ENCODE measurements around the gene INSR. TPM values are rescaled to one million over a fixed set of nuclear protein-coding genes. Genes with fewer than 3 reads are reported as not detected.

INSR gene
- total RNA-seq, 1 experiment from 2014 or later = 22.6 TPM

GRCh38 chr19:7145494-7145893 is 148.7 kb downstream of the INSR start:
- CTCF ChIA-PET = interaction anchor here (0.6 kb wide), 1 partner anchor 44 kb away, joined by 3 read pairs; no protein-coding TSS in a partner anchor
- DNase-seq = no peak

GRCh38 chr19:7142771-7143170 is 151.4 kb downstream of the INSR start:
- H3K36me3 ChIP-seq (ENCODE audit: control insufficient read depth, insufficient read depth, low read length) = peaks cover 4% of the 10 kb centered on the region; the same call in 1 of the 2 replicates
- Mint-ChIP-seq H3K27ac (ENCODE audit: unreplicated experiment) (no peak overlapping the region), H3K4me1 (ENCODE audit: low read depth, unreplicated experiment) (no peaks in the 10 kb centered on the region), H3K27me3 (ENCODE audit: insufficient read depth, unreplicated experiment) (no peaks in the 10 kb centered on the region), H3K36me3 (ENCODE audit: insufficient read depth, unreplicated experiment) (peaks cover 13% of the 10 kb centered on the region), H3K4me3 (ENCODE audit: unreplicated experiment) (no peak overlapping the region), H3K9me3 (ENCODE audit: unreplicated experiment) (no peaks in the 10 kb centered on the region)
- CTCF ChIA-PET = no interaction called here
- TF ChIP-seq CTCF (IDR thresholded peaks at IDR 0.05; ENCODE audit: insufficient read depth in 1 of 2, low read depth in 1 of 2, low read length in 1 of 2, severe bottlenecking in 1 of 2, unreplicated experiment in 1 of 2) = no peak
- peaks cover 7% of the 10 kb centered on the region; the same call in 1 of the 2 replicates for H3K9me3 ChIP-seq
- H3K4me1 ChIP-seq = no peaks in the 10 kb centered on the region
- intact Hi-C loops (cut with micrococcal nuclease; ENCODE audit: unreplicated experiment) = no loop called here
- H3K27me3 ChIP-seq (replicated peaks; ENCODE audit: control insufficient read depth, insufficient read depth, low read length) = no peaks in the 10 kb centered on the region
- POLR2A ChIA-PET = no interaction called here
- no TSS peak for BruUV-seq (replicated peaks)
- DNase-seq = no peak
- no peak overlapping the region for H3K4me3 ChIP-seq (ENCODE audit: low read depth, low read length)

More at GRCh38 chr19:7145494-7145893, 148.7 kb downstream of the INSR start:
- BruUV-seq (replicated peaks) = no TSS peak
- Mint-ChIP-seq H3K27me3 (ENCODE audit: insufficient read depth, unreplicated experiment) (no peaks in the 10 kb centered on the region), H3K4me3 (ENCODE audit: unreplicated experiment) (no peak overlapping the region), H3K9me3 (ENCODE audit: unreplicated experiment) (no peaks in the 10 kb centered on the region), H3K27ac (ENCODE audit: unreplicated experiment) (no peak overlapping the region), H3K36me3 (ENCODE audit: insufficient read depth, unreplicated experiment) (peaks cover 16% of the 10 kb centered on the region), H3K4me1 (ENCODE audit: low read depth, unreplicated experiment) (no peaks in the 10 kb centered on the region)
- POLR2A ChIA-PET = no interaction called here
- Histone ChIP-seq H3K9me3 (peaks cover 7% of the 10 kb centered on the region; the same call in 1 of the 2 replicates), H3K36me3 (ENCODE audit: control insufficient read depth, insufficient read depth, low read length) (peaks cover 1% of the 10 kb centered on the region; the same call in 1 of the 2 replicates), H3K4me3 (ENCODE audit: low read depth, low read length) (no peak overlapping the region), H3K27me3 (replicated peaks; ENCODE audit: control insufficient read depth, insufficient read depth, low read length) (no peaks in the 10 kb centered on the region), H3K4me1 (no peaks in the 10 kb centered on the region)
- intact Hi-C loops (cut with micrococcal nuclease; ENCODE audit: unreplicated experiment) = no loop called here
- TF ChIP-seq CTCF (IDR thresholded peaks at IDR 0.05; ENCODE audit: insufficient read depth in 1 of 2, low read depth in 1 of 2, low read length in 1 of 2, severe bottlenecking in 1 of 2, unreplicated experiment in 1 of 2) = no peak

GRCh38 chr19:7140137-7140536 is 154.1 kb downstream of the INSR start:
- intact Hi-C loops (cut with micrococcal nuclease; ENCODE audit: unreplicated experiment) = no loop called here
- POLR2A ChIA-PET = no interaction called here
- H3K36me3 Mint-ChIP-seq (ENCODE audit: insufficient read depth, unreplicated experiment) = peaks cover 24% of the 10 kb centered on the region

More at GRCh38 chr19:7140137-7140536, 154.1 kb downstream of the INSR start:
- Mint-ChIP-seq H3K27ac (ENCODE audit: unreplicated experiment) (no peak overlapping the region), H3K4me1 (ENCODE audit: low read depth, unreplicated experiment) (no peaks in the 10 kb centered on the region), H3K4me3 (ENCODE audit: unreplicated experiment) (no peak overlapping the region), H3K9me3 (ENCODE audit: unreplicated experiment) (no peaks in the 10 kb centered on the region), H3K27me3 (ENCODE audit: insufficient read depth, unreplicated experiment) (no peaks in the 10 kb centered on the region)
- H3K27me3 ChIP-seq (replicated peaks; ENCODE audit: control insufficient read depth, insufficient read depth, low read length) = no peaks in the 10 kb centered on the region
- BruUV-seq (replicated peaks) = no TSS peak
- TF ChIP-seq CTCF (IDR thresholded peaks at IDR 0.05; ENCODE audit: insufficient read depth in 1 of 2, low read depth in 1 of 2, low read length in 1 of 2, severe bottlenecking in 1 of 2, unreplicated experiment in 1 of 2) = no peak
- H3K9me3 ChIP-seq = peaks cover 2% of the 10 kb centered on the region; the same call in 1 of the 2 replicates
- no peaks in the 10 kb centered on the region for H3K4me1 ChIP-seq
- CTCF ChIA-PET = no interaction called here
- H3K36me3 ChIP-seq (ENCODE audit: control insufficient read depth, insufficient read depth, low read length) = peaks cover 5% of the 10 kb centered on the region; the same call in 1 of the 2 replicates
- no peak for DNase-seq
- H3K4me3 ChIP-seq (ENCODE audit: low read depth, low read length) = no peak overlapping the region

All from Caco-2 (cell line).